PFSK-1 (cell line): Measurements from ENCODE around the gene YBX3.

ENCODE experiments used
- POLR2AphosphoS5 ChIP-seq: IDR thresholded peaks from 2 replicates; pipeline ENCODE4 v1.6.1; 2012; ENCODE audit warnings: low read depth, mild to moderate bottlenecking, control low read depth, low read length, moderate library complexity
- TAF1 ChIP-seq: IDR thresholded peaks from 2 replicates; pipeline ENCODE4 v1.6.1; 2012; ENCODE audit warnings: low read length, control low read depth, borderline replicate concordance; ENCODE audit not compliant: insufficient read depth
- TF ChIP-seq, protein P1 (sequence below), 2 experiments: IDR thresholded peaks; 2 replicates each; pipeline versions ENCODE4 v1.6.1 to v1.8.0; 2011 to 2012; ENCODE audit warnings: low read depth in 2 of 2, low read length in 2 of 2, control low read depth in 1 of 2, inconsistent platforms in 1 of 2, mild to moderate bottlenecking in 1 of 2, moderate library complexity in 1 of 2; ENCODE audit not compliant: insufficient read depth in 1 of 2

DNA sequence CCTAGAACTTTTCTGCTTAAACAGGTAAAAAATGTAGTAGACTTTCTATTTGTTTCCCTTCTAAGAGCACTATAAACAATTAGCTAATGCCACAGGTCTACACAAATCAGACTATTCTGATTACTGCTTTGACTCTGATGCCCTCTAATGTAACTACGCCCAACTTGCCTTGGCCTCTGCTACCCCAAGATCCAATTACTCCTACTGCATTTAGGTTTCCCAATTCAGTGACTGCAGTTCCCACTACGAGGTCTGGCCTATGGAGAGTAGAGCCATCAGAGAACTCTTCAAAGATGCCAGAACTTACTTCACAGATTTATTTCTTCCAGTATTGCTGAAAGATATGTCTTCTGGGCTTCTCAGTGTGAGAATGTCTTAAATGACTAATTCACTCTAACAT, 34.0 kb downstream of the YBX3 start:
- TF ChIP-seq POLR2AphosphoS5 (no peak), TAF1 (no peak)
- TF ChIP-seq, protein P1, sequence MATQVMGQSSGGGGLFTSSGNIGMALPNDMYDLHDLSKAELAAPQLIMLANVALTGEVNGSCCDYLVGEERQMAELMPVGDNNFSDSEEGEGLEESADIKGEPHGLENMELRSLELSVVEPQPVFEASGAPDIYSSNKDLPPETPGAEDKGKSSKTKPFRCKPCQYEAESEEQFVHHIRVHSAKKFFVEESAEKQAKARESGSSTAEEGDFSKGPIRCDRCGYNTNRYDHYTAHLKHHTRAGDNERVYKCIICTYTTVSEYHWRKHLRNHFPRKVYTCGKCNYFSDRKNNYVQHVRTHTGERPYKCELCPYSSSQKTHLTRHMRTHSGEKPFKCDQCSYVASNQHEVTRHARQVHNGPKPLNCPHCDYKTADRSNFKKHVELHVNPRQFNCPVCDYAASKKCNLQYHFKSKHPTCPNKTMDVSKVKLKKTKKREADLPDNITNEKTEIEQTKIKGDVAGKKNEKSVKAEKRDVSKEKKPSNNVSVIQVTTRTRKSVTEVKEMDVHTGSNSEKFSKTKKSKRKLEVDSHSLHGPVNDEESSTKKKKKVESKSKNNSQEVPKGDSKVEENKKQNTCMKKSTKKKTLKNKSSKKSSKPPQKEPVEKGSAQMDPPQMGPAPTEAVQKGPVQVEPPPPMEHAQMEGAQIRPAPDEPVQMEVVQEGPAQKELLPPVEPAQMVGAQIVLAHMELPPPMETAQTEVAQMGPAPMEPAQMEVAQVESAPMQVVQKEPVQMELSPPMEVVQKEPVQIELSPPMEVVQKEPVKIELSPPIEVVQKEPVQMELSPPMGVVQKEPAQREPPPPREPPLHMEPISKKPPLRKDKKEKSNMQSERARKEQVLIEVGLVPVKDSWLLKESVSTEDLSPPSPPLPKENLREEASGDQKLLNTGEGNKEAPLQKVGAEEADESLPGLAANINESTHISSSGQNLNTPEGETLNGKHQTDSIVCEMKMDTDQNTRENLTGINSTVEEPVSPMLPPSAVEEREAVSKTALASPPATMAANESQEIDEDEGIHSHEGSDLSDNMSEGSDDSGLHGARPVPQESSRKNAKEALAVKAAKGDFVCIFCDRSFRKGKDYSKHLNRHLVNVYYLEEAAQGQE (IDR thresholded peaks at IDR 0.05; ENCODE audit: insufficient read depth in 1 of 2, low read depth in 2 of 2, low read length in 2 of 2): no peak
